GM18517 (cell line): ENCODE results near the gene SNX14.
"Not testable (repeated sequence)": the region's sequence is repeated elsewhere in the genome, so short reads cannot be mapped to it uniquely, and the experiment has no call there.

Experiments used
- ATAC-seq: cut with Tn5 transposase; IDR thresholded peaks from one replicate; pipeline ENCODE4 v1.9.1; 2021; ENCODE audit warnings: mild to moderate bottlenecking, moderate library complexity; ENCODE audit not compliant: unreplicated experiment

SNX14 gene, protein sequence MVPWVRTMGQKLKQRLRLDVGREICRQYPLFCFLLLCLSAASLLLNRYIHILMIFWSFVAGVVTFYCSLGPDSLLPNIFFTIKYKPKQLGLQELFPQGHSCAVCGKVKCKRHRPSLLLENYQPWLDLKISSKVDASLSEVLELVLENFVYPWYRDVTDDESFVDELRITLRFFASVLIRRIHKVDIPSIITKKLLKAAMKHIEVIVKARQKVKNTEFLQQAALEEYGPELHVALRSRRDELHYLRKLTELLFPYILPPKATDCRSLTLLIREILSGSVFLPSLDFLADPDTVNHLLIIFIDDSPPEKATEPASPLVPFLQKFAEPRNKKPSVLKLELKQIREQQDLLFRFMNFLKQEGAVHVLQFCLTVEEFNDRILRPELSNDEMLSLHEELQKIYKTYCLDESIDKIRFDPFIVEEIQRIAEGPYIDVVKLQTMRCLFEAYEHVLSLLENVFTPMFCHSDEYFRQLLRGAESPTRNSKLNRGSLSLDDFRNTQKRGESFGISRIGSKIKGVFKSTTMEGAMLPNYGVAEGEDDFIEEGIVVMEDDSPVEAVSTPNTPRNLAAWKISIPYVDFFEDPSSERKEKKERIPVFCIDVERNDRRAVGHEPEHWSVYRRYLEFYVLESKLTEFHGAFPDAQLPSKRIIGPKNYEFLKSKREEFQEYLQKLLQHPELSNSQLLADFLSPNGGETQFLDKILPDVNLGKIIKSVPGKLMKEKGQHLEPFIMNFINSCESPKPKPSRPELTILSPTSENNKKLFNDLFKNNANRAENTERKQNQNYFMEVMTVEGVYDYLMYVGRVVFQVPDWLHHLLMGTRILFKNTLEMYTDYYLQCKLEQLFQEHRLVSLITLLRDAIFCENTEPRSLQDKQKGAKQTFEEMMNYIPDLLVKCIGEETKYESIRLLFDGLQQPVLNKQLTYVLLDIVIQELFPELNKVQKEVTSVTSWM

DNA sequence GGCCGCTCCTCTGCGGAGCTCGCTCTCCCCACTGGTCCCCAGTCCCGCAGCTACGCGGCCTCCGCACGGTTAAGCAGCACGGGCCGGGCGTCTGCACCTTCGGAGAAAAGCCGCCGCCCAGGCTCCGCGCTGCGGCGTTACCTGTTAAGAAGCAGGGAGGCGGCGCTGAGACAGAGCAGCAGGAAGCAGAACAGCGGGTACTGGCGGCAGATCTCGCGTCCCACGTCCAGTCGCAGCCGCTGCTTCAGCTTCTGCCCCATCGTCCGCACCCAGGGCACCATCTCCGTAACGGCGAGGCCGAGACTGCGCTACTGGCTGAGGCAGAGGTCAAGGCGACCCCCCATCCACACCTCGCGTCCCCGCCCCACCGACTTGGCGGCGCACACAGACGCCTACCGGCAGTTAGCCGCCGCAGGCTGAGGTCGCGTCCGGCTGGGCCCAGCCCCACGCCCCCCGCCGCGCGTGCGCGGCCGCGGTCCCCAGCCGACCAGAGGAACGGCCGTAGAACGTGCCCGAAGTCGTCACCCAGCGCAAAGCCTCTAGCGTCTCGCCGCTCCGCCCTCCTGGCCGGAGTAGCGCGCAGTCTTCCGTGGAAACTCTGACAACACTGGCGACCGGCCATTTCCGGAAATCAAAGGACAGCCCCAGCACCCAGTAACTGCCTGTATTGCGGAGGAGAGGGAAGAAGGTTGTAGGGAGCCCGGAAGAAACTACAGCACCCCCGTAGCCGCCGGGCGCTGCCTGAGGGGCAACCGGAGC lies at the start of gene SNX14:
TSS of gene SNX14 (minus strand) at position 421 of the 759 bp plus-strand sequence. CDS start at position 281, 140 bp downstream.
- ATAC-seq = peak; percentile 92

DNA sequence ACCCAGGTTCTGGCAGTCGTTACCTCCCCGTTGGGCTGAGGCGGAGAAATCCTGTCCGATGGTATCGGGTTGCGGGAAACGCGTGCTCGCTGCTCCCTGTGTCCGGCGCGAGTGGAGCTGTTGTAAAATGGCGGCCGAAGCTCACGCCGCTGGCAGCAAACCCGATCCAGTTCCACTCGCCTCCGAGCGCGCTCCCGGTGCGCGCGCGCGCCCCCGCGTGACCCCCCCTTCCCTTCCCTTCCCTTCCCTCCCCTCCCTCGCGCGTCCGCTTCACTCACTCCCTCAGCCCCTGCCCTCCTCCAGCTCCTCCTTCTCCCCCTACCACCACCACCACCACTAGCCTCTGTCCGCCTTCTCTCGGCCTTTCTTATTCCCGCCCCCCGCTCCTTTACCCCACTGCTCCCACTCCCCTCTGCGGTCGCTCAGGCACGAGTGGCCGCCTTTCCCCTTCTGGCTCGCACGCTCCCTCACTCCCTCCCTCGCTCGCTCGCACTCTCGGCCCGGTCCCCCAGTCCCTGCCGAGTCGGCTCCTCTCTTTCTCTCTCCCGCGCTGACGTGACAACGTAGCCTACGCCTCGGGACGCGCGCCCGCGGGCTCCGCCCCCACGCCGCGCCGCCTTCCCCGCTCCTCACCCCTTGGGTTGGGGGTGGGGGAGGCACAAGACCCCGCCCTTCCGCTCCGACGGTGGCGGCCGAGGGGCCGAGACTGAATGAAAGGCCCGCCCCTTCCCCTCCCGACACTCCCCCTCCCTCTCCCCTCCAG lies 49.3 kb upstream of the SNX14 start, which contains the start of gene SYNCRIP:
TSS of gene SYNCRIP (minus strand) at position 113 of the 763 bp plus-strand sequence. CDS start 1,447 bp downstream, outside the sequence.
- peak; percentile 67 for ATAC-seq

DNA sequence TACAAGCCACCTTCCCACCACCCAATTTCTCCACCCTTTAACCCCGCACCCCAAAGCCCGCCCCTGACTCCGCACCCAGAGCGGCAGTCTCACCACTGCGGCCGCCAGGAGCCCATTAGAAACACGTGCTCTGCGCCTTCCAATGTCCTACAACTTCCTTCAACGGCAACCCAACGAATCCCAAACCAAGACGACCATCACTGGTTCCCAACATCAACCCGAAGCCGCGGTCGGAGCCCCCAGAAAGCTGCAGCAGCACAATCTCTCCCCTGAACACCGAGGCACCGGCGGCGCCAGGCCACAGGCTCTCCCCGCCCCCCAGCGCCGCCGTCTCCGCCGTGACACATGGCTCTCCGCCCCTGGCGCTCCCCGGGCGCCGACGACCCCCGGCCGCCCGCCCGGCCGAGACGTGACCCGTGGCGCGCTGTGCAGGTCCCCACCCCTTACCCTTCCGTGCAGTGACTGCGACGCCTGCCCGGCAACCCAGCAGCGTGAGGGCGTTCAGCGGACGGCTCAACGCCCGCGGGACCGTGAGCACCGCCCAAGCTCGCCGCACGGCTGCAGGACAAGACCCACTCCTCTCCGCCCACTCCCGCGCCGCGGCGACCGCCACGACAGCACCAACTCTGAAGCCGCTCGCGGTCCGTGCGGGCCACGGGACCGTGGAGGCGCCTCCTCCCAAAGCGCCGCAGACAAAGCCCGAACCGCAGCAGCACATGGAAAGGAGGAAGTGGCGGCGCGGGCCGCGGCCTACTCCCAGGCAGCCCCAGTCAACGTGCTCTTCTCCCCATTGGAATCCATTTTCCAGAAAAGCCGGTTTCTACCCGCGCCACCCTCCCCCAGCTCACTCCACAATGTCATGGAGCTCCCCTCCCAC lies 48.5 kb upstream of the SNX14 start:
- ATAC-seq = no peak

DNA sequence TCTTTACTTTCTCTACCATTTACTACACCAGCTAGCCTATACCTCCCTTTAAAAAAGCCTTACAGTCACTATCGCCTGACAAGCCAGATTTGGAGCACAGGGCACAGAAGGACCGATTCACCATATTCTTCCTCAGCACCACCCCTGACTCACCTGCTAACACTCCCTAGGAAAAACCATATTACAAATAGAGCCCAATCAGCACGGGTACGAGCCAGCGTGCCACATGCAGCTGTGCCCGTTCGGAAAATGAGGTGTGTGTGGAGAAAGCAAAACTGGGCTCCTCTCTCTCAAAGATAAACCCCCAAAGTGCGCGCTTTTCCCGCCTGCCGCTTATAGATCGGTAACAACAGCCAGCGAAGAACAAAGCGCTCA lies 47.9 kb upstream of the SNX14 start:
- ATAC-seq = no peak

DNA sequence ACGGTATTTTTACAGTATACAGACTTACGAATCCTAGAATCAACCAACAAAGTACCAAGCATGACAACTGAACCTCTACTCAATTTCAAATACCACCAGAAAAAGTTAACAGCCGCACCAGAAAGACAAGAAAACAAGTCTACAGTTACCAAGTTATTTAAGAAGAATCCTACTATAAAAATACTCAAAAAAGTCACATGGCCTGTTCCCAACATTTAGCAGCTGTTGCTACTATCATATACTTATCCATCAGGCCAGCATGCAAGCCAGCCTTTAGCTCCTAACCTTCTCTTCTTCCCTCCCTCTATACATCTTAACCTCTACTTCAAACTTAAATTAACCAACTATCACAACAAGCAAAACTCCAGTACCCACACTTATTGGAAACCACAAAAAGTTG lies 47.2 kb upstream of the SNX14 start:
- no peak for ATAC-seq

DNA sequence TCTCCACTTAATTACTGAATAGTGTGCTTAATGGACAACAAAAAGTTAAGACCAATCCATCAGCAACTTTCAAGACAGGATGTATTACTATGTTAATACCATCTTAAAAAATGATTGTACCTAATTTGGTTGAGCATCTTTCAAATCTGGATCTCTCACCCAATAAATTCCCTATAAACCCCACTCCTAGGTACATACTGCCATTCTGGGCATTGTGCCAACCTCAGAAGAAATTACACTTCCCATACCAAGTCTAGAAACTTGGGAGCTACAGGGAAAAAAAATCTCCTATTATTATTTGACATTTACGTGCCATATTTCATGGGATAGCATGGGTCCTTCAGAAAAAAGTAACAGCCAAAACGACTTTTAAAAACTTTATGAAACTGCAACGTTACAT lies 43.9 kb upstream of the SNX14 start:
- no peak for ATAC-seq

DNA sequence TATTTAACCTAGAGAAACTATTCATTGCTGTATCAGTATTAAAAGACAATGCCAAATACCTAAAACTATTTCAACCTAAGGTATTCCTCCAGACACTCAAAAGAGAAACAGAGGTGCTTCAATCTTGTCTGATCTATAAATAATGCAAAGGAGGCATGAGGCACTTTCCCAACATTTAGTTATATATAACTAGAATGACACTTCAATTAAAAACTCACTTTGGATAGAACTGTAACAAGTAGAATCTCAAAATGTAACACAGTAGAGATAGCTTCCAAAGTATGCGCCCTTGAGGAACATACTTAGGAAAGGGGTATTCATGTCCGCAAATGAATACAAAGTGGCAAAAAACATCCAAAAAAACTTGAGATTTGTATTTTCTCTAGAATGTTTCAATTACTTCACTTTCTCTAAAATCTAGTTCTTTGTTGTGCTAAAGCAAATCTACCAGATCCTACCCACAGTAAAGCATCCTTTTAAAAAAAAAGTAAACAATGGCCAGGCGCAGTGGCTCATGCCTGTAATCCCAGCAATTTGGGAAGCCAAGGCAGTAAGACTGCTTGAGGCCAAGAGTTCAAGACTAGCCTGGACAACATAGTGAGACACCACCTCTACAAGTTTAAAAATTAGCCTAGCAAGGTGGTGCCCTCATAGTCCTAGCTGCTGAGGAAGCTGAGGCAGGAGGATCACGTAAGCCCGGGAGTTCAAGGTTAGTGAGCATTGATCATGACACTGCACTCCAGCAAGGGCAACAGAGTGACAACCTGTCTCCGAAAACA lies 38.7 kb upstream of the SNX14 start:
- no peak for ATAC-seq

DNA sequence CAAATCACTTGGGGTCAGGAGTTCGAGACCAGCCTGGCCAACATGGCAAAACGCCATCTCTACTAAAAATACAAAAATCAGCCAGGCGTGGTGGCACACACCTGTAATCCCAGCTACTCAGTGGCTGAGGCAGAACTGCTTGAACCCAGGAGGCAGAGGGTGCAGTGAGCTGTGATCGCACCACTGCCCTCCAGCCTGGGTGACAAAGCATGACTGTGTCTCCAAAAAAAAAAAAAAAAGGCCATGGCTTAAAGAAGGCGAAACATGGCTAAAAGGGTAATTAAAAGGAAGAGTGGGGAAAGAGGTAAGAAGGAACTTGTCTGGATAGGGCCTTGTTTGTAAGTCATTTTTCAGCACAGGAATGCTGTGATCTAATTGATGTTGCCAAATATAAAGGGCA lies 37.5 kb upstream of the SNX14 start:
- not testable (repeated sequence) for ATAC-seq

DNA sequence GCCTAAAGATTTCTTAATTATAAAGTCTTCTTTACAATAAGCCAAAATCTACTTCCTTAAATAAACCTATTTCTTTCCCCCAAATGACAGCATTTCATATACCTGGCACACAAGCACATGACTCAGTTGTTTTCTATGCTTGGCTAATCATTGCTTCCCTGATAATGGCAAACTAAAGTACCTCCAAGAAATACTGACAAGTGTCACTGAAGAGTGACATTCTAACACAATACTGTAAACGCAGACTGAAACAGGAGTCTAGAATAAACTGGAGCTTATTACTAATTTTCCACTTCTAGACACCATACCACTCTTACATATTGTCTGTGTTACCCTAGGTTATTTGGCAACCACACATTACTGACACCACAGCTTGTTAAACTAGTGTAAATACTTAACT lies 34.7 kb upstream of the SNX14 start:
- ATAC-seq = no peak

DNA sequence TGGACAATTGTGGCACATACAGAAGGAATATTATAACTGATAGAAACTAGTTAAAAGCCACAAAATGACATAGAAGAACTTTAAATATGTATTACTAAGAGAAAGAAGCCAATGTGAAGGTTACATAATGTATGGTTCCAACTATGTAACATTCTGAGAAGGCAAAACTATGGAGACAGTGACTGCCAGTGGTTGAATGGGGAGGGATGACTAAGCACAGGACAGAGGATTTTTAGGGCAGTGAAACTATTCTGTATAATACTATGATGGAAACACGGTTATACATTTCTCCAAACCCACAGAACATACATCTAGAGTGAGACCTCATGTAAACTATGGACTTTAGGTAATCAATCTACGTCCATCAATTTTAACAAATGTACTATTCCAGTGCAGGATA lies 26.6 kb upstream of the SNX14 start:
- ATAC-seq = no peak

DNA sequence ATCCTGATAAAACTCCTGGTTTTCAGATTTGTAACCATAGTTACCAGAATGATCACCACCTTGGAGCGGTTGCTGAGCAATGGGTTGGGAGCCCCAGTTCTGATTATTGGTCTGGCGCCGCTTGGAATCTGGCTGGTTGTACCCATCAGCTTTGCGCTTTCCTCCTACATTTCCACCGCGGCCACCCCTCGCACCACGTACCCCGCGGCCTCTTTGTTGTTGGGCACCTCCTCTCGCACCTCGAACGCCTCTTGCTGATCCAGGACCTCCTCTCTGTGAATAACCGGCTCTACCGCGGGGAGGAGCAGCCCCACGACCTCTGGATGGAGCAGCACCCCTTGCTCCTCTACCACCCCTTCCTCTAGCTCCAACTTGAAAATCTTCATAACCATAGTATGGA lies 21.1 kb upstream of the SNX14 start:
- no peak for ATAC-seq

DNA sequence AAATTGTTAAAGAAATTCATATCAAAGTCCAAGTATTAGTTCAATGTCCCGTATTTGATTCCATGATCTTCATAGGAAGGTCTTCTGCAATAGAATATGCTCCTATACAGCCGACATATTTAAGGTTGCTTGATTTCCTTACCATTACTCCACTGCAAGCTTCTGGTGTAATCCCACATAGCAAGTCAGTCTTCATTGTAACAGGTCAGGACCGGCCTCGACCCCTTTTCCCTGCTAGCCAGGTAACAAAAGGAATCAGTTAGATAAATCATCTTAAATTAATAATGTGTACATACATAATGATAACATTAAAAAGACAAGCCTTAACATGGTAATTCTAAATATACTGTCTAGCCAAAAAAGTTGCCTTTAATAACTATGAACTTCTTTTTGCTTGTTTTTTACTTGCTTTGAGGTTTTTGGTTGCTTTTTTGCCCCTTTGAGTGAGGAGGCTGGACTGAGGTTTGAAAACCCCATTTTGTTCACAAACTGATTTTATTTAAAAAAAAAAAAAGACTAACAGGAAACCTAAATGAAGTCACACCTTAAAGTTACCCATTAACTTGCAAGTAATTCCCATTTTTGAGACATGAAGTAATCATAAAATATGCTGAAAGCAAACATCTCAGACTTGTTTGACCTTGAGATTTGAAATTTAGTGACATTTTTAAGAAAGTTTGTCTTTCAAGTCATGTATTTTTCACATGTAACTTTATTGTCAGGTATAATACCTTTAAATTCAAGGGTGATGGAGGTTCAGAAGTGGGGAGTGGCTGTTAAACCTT lies 19.2 kb upstream of the SNX14 start:
- no peak for ATAC-seq

DNA sequence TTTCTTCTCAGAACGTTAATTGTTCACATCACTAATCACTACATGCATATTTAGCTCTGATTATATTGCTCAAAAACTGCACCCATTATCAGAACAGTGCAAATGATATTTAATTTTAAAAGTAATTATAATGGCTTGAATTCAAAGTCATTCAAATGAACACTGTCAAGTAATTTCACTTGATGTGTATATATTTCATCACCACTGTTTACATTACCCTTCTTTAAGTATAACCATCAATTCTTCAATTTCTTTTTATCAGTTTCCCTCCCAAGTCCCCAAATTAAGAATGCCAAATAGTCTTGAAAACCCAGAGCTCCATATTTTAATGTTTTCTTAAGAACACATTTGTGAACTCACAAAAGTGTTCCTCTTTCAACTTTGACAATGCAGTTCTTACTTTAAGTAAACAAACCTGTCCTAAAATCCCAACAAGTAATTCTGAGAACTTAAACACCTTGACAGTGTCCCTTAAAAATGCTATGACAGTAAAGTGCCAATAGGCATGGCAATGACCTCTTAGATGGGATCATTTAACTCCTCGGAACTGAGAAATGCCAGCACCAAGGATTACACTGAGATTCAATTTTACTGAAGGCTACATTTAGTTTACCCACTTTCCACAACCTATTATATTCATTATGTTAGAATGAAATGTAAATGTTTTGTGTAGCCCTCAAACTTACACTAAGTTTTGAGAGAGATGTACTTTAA lies 16.7 kb upstream of the SNX14 start:
- ATAC-seq = no peak

DNA sequence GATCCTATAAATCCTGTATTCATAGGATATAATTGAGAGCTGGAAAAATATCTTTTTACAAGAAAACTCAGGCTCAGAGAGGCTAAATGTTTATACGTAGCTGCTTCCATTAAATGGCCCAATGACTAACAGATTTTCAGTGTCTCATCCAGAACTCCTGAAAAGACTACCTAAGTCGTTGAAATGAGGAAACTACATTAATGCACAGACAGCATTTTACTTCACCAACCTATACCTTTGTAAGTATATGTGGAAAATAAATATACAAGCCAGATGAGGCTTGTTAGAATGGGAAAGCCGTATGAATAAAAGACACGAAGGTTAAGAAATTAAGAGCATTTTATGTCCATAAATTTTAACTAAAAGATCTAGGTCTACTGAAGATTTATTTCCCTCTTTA lies 8.4 kb upstream of the SNX14 start:
- ATAC-seq = no peak

DNA sequence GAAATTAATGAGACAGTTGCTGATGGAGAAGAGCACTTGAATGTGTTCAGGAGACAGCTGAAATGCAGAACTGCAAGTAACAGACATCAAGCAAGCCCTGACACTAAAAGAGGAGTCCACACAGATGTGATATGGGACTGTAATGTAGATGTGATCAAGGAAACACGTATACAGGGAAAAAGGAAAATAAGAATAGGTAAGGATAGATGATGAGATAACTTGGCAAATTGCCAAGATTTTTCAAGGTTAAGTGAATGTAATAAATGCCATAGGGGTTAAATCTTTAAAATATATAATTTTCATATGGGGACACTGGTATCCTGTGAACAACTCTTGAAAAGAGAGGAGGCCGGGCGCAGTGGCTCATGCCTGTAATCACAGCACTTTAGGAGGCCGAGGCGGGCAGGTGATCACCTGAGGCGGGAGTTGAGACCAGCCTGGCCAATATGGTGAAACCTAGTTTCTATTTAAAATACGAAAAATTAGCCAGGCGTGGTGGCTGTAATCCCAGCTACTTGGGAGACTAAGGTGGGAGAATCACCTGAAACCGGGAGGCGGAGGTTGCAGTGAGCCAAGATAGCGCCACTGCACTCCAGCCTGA lies 7.2 kb upstream of the SNX14 start:
- ATAC-seq = no peak

DNA sequence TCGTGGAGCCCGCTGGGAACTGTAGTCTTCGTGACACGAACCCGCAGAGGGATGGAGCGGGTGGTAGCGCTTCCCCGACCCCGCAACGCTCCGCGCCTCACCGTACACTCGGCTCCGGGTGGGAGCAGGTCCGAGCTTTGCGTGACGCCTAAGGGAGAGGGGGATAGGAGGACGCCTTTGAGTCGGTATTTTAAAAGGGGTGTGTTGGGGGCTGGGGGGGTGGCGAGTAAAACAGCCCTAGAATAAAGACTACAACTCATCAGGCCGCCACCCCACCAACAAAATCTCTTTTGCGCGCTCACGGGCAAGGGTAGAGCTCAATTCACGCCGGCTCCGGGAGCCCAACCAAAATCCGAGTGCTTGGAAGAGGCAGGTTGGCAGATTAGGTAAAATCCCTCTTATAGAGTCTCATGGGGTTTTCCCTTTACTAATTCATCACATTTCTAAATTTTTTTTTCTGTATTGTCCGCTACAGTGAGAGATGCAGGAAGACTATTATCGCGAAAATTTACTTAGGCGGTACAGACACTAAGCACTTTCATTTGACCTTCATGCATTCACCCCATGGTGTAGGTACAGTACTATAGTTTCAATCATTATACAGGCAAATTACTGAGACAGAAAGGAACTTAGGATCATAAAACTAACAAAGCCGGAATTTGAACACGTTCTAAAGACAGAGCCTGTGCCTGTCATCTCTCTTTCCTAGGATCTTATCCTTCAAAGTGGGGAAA lies 706 bp upstream of the SNX14 start:
- ATAC-seq = peak; percentile 17
